ENCODE results near the gene CYP2R1. TPM values are rescaled to one million over a fixed set of nuclear protein-coding genes. Genes with fewer than 3 reads are reported as not detected.

CYP2R1 gene
- total and polyA plus RNA-seq, 2 of the 8 experiments (the other 6 are each of a cell fraction or from before 2014, with no cell fraction given) = 8.3 to 12.9 TPM

GRCh38 chr11:14842002-14842401 is 50.0 kb downstream of the CYP2R1 start:
- no peak overlapping the region for H2AFZ ChIP-seq (ENCODE audit: low read length)
- H3K79me2 ChIP-seq (ENCODE audit: control insufficient read depth in 1 of 2, insufficient read depth in 2 of 2, low read length in 2 of 2) = no peaks in the 10 kb centered on the region
- no peak overlapping the region for H3K4me3 ChIP-seq (ENCODE audit: extremely low read depth in 1 of 4, insufficient read depth in 2 of 4, low read depth in 3 of 4, low read length in 4 of 4)
- H4K8ac ChIP-seq (ENCODE audit: extremely low read depth, insufficient read depth, low read length) = no peak overlapping the region
- no peak overlapping the region for H2BK20ac ChIP-seq (ENCODE audit: low read length)
- H3K23me2 ChIP-seq (ENCODE audit: low read depth, low read length) = no peaks in the 10 kb centered on the region
- whole genome bisulfite sequencing, 2 experiments (ENCODE audit: extremely low coverage in 1 of 2, insufficient coverage in 1 of 2, insufficient read length in 1 of 2, insufficient replicate concordance in 2 of 2, low coverage in 1 of 2, low lambda C conversion rate in 2 of 2, missing lambda C conversion rate in 1 of 2) = 82% methylated on average over 3 of the region's 3 CpGs; no CpG with 5 or more reads in 1 of the 2 experiments
- H3K36me3 ChIP-seq (ENCODE audit: control insufficient read depth in 2 of 4, insufficient read depth in 4 of 4, low read length in 3 of 4) = no peaks in the 10 kb centered on the region; a peak in 1 of 8 replicates
- no peaks in the 10 kb centered on the region for H4K20me1 ChIP-seq (replicated peaks in 1 of 2; ENCODE audit: control insufficient read depth in 1 of 2, insufficient read depth in 2 of 2, low read length in 2 of 2)
- TF ChIP-seq HDAC2 (IDR thresholded peaks at IDR 0.05; ENCODE audit: borderline replicate concordance in 1 of 2, low read depth in 2 of 2, low read length in 2 of 2) (no peak), POLR2AphosphoS5 (IDR thresholded peaks at IDR 0.05; ENCODE audit: low read depth, low read length) (no peak), MAX (IDR thresholded peaks at IDR 0.05) (no peak), ASH2L (IDR thresholded peaks at IDR 0.05; ENCODE audit: low read length) (no peak), FOSL1 (IDR thresholded peaks at IDR 0.05; ENCODE audit: insufficient read depth, low read depth, low read length) (no peak), KDM5A (IDR thresholded peaks at IDR 0.05; ENCODE audit: low read length) (no peak), SP2 (IDR thresholded peaks at IDR 0.05; ENCODE audit: low read length) (no peak)
- H3K4me2 ChIP-seq (ENCODE audit: insufficient read depth in 1 of 2, low read depth in 2 of 2, low read length in 2 of 2) = no peak overlapping the region
- no peaks in the 10 kb centered on the region for H3K79me1 ChIP-seq (ENCODE audit: low read depth, low read length)
- H4K5ac ChIP-seq (ENCODE audit: insufficient read length, low read depth, low read length) = no peak overlapping the region
- peaks cover 0 to 2% of the 10 kb centered on the region in 2 experiments; a peak in 1 of 4 replicates for H3K9me3 ChIP-seq (ENCODE audit: insufficient read depth in 2 of 2, low read depth in 1 of 2, low read length in 1 of 2)
- H3K23ac ChIP-seq (ENCODE audit: insufficient read length) = no peak overlapping the region
- no peak overlapping the region for H3K18ac ChIP-seq (ENCODE audit: extremely low read depth, low read length)
- no peak overlapping the region for H2BK5ac ChIP-seq (ENCODE audit: low read depth, low read length)
- H3K27me3 ChIP-seq (replicated peaks in 1 of 4; ENCODE audit: control insufficient read depth in 3 of 4, extremely low read depth in 1 of 4, insufficient read depth in 3 of 4, low read length in 3 of 4) = no peaks in the 10 kb centered on the region
- no peak overlapping the region for H3K14ac ChIP-seq (ENCODE audit: insufficient read length)
- no peak overlapping the region for H2BK12ac ChIP-seq (ENCODE audit: low read depth, low read length)
- H3K4ac ChIP-seq (replicated peaks; ENCODE audit: insufficient read length, low read depth, low read length) = no peak overlapping the region
- no peak overlapping the region for H2BK120ac ChIP-seq (replicated peaks; ENCODE audit: low read depth, low read length)
- no peak overlapping the region for H3K27ac ChIP-seq (ENCODE audit: low read depth, low read length)
- no peak overlapping the region for H4K91ac ChIP-seq (replicated peaks; ENCODE audit: insufficient read length, low read length)
- DNase-seq (ENCODE audit: low read depth in 1 of 2, low spot score in 2 of 2) = no peak
- CTCF ChIA-PET (ENCODE audit: partially characterized antibody) = no interaction called here
- H3K9ac ChIP-seq (replicated peaks in 1 of 4; ENCODE audit: extremely low read depth in 1 of 4, low read depth in 3 of 4, low read length in 3 of 4) = no peak overlapping the region
- no peaks in the 10 kb centered on the region for H3K4me1 ChIP-seq (replicated peaks in 1 of 4; ENCODE audit: control insufficient read depth in 3 of 4, insufficient read depth in 4 of 4, low read length in 3 of 4)
- no peak for FAIRE-seq
- H3K56ac ChIP-seq (replicated peaks; ENCODE audit: insufficient read length, low read depth, low read length) = no peak overlapping the region
- H2AK5ac ChIP-seq (ENCODE audit: low read depth, low read length) = no peak overlapping the region
- POLR2A ChIA-PET (ENCODE audit: partially characterized antibody) = no interaction called here
- H2BK15ac ChIP-seq (ENCODE audit: low read length) = no peak overlapping the region
